NCI-H1930 (cell line): Measurements from ENCODE around the gene AHCY.

Experiments used
- DNase-seq, 2 experiments: peaks; one replicate each; lab custom pipeline; 2025; lab: John Stamatoyannopoulos, UW

AHCY gene

GRCh38 chr20:34324541-34324940 lies 21.4 kb upstream of the AHCY start:
- no peak for DNase-seq

- DNase-seq: no peak
Measured at GRCh38 chr20:34322267-34323105, 19.3 kb upstream of the AHCY start.

- no peak for DNase-seq
Measured at GRCh38 chr20:34320861-34321260, 17.7 kb upstream of the AHCY start.

GRCh38 chr20:34318609-34319443 lies 15.7 kb upstream of the AHCY start:
- DNase-seq: no peak

GRCh38 chr20:34316196-34316814 lies 13.2 kb upstream of the AHCY start:
- DNase-seq: no peak

DNA sequence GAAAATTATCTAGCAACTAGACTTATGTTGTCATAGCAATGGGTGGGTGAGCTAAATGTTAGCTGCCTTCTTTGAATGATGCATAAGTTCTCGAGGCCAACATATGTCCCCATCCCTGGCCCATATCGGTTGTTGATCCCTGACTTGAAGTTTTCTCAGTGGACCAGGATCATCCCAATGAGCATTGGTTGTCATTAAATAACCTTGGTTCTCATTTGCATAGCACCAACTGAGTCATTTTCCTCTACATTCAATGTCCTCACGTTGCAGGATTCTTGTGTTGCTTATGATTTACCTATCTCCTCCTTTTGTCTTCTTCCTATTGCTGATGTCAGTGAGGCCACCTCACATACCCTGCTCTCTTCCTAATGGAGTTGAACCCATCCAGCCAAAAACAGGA lies 12.1 kb upstream of the AHCY start:
- DNase-seq: no peak

- DNase-seq: peak; percentile 91 to 92
Measured at GRCh38 chr20:34312544-34313217, 9.5 kb upstream of the AHCY start.

- peak in 1 of 2 experiments; percentile 48 for DNase-seq
Measured at GRCh38 chr20:34312024-34312460, 8.9 kb upstream of the AHCY start.

GRCh38 chr20:34311118-34312023 lies 8.2 kb upstream of the AHCY start:
- DNase-seq: peak; percentile 64 to 76

GRCh38 chr20:34310481-34311117 lies 7.4 kb upstream of the AHCY start:
- no peak for DNase-seq

- DNase-seq: no peak
Measured at GRCh38 chr20:34309691-34310090, 6.5 kb upstream of the AHCY start.

- DNase-seq: no peak
Measured at GRCh38 chr20:34305333-34306230, 2.4 kb upstream of the AHCY start.

DNA sequence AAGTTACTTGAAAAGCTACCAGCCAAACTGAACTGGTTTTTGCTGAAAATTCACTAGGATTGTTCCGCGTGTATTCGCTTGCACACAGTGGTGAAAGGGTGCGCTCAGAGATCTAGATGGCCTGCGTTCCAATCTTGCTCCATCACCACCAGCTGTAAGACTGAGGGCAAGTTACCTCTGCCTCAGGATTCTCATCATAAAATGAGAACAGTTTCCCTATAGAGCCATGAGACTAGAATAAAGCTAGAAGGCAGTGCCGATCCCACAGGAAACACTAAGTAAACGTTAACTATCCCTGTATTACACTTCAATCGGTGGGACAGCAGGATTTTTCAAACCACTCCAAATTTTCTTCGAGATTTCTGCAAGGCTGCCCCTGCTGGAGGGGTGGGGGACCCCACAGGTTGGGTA lies 838 bp downstream of the AHCY start:
- no peak for DNase-seq

GRCh38 chr20:34301587-34302311 lies 1.4 kb downstream of the AHCY start:
- DNase-seq: no peak

DNA sequence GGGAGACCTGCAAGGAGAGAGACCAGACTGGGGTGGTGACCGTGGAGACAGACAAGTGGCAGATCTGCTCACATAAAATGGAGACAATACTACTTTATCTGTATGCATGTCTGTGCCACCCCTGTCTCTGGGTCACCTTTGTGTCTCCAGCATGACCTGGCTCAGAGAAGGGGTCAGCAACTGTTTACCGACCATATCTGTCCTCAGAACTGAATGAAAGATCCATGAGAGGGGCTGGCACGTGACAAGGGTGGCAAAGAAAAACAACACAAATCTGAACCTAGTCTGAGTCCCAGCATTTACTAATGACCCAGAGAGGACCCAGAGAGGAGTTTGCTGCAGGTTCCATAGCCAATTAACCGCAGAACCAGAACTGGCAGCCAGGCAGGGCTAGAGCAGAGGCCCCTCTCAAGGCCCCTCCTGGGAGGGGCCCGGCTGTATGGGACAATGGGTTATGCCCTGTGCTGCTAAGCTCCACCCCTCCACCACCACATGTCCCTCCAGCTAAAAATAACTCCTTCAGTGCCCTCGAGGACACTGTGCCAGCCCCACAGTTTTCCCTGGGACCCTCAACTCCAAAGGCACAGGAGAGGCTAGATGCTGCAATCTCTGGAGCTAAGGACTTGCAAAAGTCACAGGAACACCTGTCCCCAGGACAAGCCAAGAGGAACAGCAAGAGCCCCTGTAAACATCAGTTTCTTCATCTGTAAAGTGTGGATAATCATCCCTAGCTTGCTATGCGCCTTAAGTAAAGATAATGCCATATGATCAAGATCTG lies 2.2 kb downstream of the AHCY start:
- no peak for DNase-seq

DNA sequence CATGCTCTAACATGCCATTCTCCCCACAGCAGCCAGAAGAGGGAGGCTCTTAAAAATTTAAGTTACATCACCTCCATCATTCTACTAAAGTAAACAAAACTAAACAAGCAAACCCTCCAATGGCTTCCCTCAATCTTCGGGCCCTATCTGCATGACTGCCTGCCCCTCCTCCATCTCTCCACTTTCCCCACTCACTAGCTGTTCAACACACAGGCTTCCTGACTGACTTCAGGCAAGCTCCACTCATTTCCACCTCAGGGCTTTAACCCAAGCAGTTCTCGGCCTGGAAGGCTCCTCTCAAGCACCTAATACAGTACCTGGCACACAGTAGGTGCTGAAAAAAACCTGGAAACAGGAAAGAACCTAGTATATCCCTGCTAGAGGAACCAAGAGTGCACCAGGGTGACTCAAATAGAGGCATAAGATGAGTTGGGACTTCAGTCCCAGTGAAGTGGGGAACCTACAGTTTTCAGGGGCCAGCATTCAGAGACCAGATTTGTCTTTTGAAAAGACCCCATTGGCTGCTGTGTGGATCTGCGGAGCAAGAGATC lies 2.8 kb downstream of the AHCY start:
- no peak for DNase-seq

GRCh38 chr20:34299556-34300255 lies 3.4 kb downstream of the AHCY start:
- no peak for DNase-seq
